Chondrocyte (in vitro differentiated cells): Measurements from ENCODE around the gene PXMP2. TPM values are rescaled to one million over a fixed set of nuclear protein-coding genes. Genes with fewer than 3 reads are reported as not detected.
A peak's percentile ranks its signal among the peaks of the same experiment; 100 is the strongest.

Experiments
- DNase-seq: peaks from one replicate; pipeline ENCODE4 v3.0.0; 2021; ENCODE audit warnings: mixed read lengths, low spot score
- H3K27ac Mint-ChIP-seq: one replicate; pipeline ENCODE4 v1.8.0; 2021; ENCODE audit warnings: mild to moderate bottlenecking, moderate library complexity, mixed read lengths; ENCODE audit not compliant: unreplicated experiment
- H3K27me3 Mint-ChIP-seq: 2 replicates; pipeline ENCODE4 v1.8.0; 2021; ENCODE audit warnings: low read depth, mixed read lengths
- H3K36me3 Mint-ChIP-seq: 2 replicates; pipeline ENCODE4 v1.8.0; 2021; ENCODE audit warnings: low read depth, mixed read lengths
- H3K4me1 Mint-ChIP-seq: 2 replicates; pipeline ENCODE4 v1.8.0; 2021; ENCODE audit warnings: low read depth, mild to moderate bottlenecking, mixed read lengths
- H3K4me3 Mint-ChIP-seq: one replicate; pipeline ENCODE4 v1.8.0; 2021; ENCODE audit warnings: mild to moderate bottlenecking, moderate library complexity, mixed read lengths; ENCODE audit not compliant: unreplicated experiment
- H3K9me3 Mint-ChIP-seq: 2 replicates; pipeline ENCODE4 v1.8.0; 2021; ENCODE audit warnings: low read depth, mixed read lengths
- total RNA-seq: library from RNA; stranded (reverse); gene quantifications from 3 replicates; pipeline ENCODE4 v1.2.1, GENCODE V29; 2021
- TF ChIP-seq, protein P1 (sequence below): fragments of 200-600 bp; sonication (generic); IDR thresholded peaks from 2 replicates; pipeline ENCODE4 v1.5.0; 2021; ENCODE audit warnings: antibody characterized with exemption, mild to moderate bottlenecking, moderate library complexity

The PXMP2 gene
- total RNA-seq, 1 donor from 2014 or later: 19.0 TPM

DNA sequence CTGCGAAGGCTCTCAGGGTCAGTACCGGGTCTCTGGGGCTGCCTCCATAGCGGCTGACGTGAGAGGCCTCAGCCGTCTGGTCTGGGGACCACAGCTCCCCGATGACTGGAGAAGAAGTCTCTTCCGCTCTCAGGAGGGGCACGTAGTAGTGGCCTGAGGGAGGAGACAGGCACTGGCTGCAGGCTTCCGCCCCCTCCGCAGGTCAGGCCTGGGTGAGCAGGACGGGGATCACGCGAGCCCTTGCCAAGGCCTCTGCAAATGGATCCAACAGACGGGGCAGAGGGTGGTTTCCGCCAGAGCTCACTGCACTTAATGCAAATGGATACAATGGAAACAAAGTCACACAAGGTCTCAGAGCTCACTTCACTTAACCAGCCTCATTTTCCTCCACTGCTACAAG, 49.5 kb downstream of the PXMP2 start:
- DNase-seq: no peak
- H3K4me3 Mint-ChIP-seq: no peak overlapping the region
- H3K9me3 Mint-ChIP-seq: no peaks in the 10 kb centered on the region
- H3K27me3 Mint-ChIP-seq: no peaks in the 10 kb centered on the region
- peaks cover 53% of the 10 kb centered on the region for H3K36me3 Mint-ChIP-seq
- TF ChIP-seq, protein P1, sequence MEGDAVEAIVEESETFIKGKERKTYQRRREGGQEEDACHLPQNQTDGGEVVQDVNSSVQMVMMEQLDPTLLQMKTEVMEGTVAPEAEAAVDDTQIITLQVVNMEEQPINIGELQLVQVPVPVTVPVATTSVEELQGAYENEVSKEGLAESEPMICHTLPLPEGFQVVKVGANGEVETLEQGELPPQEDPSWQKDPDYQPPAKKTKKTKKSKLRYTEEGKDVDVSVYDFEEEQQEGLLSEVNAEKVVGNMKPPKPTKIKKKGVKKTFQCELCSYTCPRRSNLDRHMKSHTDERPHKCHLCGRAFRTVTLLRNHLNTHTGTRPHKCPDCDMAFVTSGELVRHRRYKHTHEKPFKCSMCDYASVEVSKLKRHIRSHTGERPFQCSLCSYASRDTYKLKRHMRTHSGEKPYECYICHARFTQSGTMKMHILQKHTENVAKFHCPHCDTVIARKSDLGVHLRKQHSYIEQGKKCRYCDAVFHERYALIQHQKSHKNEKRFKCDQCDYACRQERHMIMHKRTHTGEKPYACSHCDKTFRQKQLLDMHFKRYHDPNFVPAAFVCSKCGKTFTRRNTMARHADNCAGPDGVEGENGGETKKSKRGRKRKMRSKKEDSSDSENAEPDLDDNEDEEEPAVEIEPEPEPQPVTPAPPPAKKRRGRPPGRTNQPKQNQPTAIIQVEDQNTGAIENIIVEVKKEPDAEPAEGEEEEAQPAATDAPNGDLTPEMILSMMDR: no peak
- H3K4me1 Mint-ChIP-seq: no peaks in the 10 kb centered on the region
- no peak overlapping the region for H3K27ac Mint-ChIP-seq

DNA sequence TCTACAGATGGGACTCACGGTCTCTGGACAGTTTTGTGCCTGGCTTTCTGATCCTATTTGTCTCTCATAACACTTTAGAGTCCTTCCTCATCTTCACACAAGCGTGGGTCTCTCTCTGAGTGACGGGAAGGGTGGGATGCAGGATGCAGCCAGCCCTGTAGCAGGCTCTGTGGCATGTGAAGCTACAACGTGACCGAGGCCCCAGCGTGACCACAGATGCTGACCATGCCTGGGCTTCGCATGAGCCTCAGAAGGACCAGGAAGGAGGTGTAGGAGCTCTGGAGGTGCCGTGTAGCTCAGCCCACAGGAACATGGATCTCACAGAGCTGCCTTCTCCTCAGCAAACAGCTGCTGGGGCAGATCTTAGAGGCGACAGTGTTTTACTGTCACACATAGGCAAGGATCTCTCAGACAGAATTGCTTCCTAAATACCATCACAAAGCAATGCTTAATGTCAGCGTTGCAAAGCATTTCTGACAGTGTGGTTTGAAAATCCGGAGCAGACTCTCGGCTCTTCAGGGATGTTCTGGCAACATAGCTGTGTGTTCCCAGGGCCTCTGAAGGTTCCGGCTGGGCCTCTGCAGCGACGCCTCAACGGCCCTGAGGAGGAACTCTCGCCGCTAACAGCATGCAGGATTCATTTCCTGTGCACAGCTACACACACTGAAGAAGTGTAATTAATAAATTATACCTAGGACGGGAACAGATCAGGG, 52.4 kb downstream of the PXMP2 start:
- Mint-ChIP-seq H3K27ac (no peak overlapping the region), H3K4me3 (no peak overlapping the region), H3K27me3 (no peaks in the 10 kb centered on the region), H3K36me3 (peaks cover 55% of the 10 kb centered on the region), H3K4me1 (no peaks in the 10 kb centered on the region), H3K9me3 (no peaks in the 10 kb centered on the region)
- no peak for DNase-seq
- TF ChIP-seq, protein P1: no peak

DNA sequence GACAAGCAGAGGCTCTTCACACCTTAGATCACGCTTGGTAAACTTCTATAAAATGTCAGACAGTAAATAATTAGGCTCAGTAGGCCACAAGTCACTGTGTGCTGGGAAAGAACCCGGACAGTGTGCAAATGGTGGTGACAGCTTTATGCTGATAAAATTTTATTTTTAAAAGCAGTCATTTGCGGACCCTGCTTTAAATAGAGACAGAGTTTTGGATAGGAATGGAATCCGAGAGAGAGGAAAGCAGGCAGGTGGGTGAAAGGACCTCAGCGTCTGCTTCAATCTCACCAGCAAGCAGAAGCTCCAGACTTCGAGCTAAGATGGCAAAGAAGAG, 52.9 kb downstream of the PXMP2 start:
- Mint-ChIP-seq H3K9me3 (no peaks in the 10 kb centered on the region), H3K27ac (no peak overlapping the region)
- TF ChIP-seq, protein P1: no peak

DNA sequence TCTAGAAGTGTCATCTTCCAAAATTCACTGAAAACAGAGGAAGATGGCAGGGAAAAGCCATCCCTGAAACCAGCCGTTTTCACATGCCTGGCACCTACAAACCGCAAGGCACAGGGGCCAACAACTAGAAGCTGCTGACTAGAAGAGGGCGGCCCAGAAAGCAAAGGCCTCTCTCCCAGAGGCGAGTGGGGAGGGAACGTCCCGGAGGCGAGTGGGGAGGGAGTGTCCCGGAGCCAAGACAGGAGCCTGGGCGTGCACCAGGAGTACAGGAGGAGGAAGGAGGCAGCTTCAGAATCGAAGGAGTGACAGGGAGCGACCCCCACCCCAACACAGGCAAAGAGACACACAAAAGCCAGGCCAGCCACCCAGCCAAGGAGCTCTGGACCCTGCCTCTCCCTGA, 53.3 kb downstream of the PXMP2 start:
- H3K4me1 Mint-ChIP-seq: no peaks in the 10 kb centered on the region
- H3K27me3 Mint-ChIP-seq: no peaks in the 10 kb centered on the region
- no peaks in the 10 kb centered on the region for H3K9me3 Mint-ChIP-seq
- H3K36me3 Mint-ChIP-seq: peaks cover 55% of the 10 kb centered on the region
- H3K27ac Mint-ChIP-seq: peak overlapping the region; percentile 41
- no peak overlapping the region for H3K4me3 Mint-ChIP-seq
- TF ChIP-seq, protein P1: no peak
- no peak for DNase-seq

More for the DNA sequence above, 52.9 kb downstream of the PXMP2 start:
- Mint-ChIP-seq H3K4me1 (no peaks in the 10 kb centered on the region), H3K4me3 (no peak overlapping the region), H3K36me3 (peaks cover 58% of the 10 kb centered on the region), H3K27me3 (no peaks in the 10 kb centered on the region)
- no peak for DNase-seq

DNA sequence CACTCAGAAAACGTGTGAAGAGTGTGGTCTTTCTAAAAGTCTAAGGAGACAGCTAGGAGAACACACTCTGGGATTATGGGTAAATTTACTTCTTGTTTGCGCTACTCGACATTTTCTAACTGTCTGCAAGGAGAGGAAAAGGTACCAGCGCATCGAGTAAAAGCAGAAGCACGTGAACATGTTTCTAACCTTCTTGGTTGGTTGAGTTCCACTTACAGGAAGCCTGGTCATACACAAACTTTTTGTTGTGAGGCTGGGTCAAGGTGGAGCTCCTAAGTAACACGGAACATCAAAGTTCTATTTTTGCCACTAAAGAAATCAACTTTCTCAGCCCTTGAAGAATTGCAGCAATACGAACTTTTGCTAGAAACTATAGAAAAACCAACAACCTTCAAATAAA, 54.2 kb downstream of the PXMP2 start:
- Mint-ChIP-seq H3K27ac (no peak overlapping the region), H3K27me3 (no peaks in the 10 kb centered on the region), H3K9me3 (no peaks in the 10 kb centered on the region), H3K4me1 (no peaks in the 10 kb centered on the region), H3K4me3 (no peak overlapping the region), H3K36me3 (peaks cover 52% of the 10 kb centered on the region)
- TF ChIP-seq, protein P1: no peak
- no peak for DNase-seq
